CD4-positive, alpha-beta T cell treated with Interferon alpha-2 for 1 hour (primary cell): ENCODE data around the gene CFAP298.
"Not testable (repeated sequence)": the region's sequence is repeated elsewhere in the genome, so short reads cannot be mapped to it uniquely, and the experiment has no call there.

Source experiments
- DNase-seq, 2 donors: peaks; one replicate each; pipeline ENCODE4 v3.0.0-alpha.2; 2020 to 2022

The CFAP298 gene, protein sequence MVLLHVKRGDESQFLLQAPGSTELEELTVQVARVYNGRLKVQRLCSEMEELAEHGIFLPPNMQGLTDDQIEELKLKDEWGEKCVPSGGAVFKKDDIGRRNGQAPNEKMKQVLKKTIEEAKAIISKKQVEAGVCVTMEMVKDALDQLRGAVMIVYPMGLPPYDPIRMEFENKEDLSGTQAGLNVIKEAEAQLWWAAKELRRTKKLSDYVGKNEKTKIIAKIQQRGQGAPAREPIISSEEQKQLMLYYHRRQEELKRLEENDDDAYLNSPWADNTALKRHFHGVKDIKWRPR

DNA sequence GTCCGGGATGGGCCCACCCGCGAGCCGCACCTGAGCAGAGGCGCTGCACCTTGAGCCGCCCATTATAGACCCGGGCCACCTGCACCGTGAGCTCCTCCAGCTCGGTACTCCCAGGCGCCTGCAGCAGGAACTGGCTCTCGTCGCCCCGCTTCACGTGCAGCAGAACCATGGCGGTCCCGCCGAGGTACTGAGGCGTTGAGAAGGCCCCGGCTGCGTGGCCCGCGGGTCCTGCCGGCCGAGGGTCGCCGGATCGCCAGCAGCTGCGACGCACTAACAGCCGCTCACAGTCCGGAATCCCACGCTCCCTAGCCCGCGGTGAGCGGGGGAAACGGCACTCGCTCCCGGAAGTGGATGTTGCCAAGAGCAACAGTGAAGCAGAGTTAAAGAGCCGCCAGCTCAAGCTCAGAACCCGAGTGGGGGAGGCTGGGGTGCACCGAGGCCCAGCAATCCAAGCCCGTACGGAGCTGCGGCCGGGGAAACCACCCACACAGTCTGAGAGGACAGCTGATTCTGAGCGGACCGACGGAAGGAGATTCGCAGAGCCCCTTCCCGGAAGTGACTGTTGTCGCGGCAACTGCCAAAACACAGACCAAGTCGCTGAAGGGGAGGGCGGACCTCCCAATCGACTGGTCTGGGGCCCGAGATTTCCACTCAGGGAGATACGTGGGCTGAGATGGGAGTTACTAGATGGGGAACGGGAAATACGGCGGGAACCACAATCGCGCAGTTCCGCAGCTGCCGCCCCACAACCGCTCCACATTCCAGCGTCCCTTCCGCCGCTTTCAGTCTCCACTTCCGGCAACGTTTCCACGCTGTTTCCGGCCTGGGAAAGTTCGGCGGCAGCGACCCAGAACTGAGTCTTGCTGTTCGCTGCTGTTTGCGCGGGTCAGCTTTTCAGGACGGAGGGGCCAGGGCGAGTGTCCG is at the start of gene CFAP298:
Gene CFAP298, minus strand, starts transcription at position 303 of the 924 bp plus-strand sequence. Its CDS starts 134 bp downstream, at position 169.
- peak; percentile 90 to 92 for DNase-seq

GRCh38 chr21:32661026-32661782 is 49.0 kb upstream of the CFAP298 start:
- not testable (repeated sequence) for DNase-seq

DNA sequence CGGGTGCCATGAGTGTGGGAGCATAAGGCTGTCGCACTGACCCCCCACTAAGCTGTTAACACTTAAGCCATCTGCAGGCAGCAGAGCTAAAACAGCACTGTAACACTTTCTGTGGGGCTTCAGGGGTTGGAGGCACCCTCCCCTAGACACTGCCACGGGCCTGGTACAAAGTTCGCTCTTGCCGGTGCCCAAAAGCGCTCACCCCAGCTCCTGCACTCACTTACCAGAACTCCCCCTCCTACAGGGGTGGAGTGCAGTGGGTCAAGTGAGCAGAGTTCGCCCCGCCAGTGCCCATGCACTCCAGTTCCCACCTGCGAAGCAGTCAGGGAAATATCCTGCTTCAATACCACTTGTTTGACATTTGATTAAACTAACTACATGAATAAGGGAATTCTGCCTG is 46.3 kb upstream of the CFAP298 start:
- no peak for DNase-seq

GRCh38 chr21:32653326-32653901 is 41.2 kb upstream of the CFAP298 start:
- peak; percentile 11 to 42 for DNase-seq

- no peak for DNase-seq
These were observed 36.0 kb upstream of the CFAP298 start for GRCh38 chr21:32648165-32648564.

DNA sequence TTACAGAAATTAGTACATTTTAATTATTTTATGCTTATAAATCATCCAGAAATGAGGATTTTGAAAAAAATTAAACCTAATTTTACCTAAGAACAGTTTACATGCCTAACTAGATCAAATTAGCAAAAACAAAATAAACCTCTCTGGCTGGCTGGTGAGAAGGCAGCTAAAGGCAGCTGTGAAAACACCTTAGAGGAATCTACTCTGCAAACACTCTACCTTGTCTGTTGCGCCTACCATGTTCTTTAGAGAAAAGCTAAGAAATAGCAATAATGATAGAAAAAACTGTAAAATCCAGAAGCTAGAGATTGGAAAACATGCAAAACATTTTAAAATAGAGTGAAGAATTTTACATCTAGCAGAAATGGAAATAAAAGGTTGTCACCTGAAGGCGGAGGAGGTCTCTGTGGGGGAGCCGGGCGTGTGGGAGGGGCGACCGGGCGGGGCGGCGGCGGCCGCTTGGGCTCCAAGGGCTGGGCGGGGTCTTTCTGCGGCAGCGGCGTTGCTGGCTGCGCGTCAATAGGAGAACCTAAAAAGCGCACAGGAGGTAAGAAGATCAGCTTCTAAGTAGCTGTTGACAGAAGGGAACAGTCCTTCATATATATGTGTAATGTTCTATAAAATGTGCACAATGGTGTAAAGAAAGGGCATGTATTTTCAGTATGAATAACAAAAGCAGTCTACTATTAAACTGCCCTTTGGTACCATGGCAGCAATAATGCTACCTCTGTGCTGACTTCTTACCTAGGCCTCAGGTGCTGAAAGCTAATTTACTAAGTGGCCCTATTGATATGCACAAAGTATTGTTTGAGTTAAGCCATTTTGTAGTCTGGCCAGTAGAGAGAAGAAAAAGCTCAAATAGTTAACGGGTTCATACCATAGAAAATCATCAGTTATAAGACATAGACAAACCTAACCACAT is 33.3 kb upstream of the CFAP298 start:
- no peak for DNase-seq

GRCh38 chr21:32641710-32642698 is 29.8 kb upstream of the CFAP298 start:
- no peak for DNase-seq

DNA sequence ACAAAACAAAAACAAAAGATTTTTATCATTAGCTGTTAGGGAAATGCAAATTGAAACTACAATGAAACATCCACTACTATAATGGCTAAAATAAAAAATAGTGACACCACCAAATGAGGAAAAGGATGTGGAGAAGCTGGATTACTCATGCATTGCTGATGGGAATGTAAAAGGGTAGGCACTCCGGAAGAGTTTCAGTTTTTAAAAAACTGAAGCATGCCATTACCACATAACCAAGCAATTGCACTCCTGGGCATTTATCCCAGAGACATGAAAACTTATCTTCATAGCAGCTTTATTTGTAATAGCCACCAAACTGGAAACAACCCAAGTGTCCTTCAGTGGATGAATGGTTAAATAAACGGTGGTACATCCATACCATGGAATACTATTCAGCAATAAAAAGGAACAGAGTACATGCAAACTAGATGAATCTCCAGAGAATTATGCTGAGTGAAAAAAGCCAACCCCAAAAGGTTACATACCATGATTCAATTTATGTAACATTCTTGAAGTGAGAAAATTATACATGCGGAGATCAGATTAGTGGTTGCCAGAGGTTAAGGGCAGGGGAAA is 14.5 kb upstream of the CFAP298 start:
- DNase-seq = no peak

- not testable (repeated sequence) for DNase-seq
These were observed 6.0 kb upstream of the CFAP298 start for GRCh38 chr21:32618218-32618617.

DNA sequence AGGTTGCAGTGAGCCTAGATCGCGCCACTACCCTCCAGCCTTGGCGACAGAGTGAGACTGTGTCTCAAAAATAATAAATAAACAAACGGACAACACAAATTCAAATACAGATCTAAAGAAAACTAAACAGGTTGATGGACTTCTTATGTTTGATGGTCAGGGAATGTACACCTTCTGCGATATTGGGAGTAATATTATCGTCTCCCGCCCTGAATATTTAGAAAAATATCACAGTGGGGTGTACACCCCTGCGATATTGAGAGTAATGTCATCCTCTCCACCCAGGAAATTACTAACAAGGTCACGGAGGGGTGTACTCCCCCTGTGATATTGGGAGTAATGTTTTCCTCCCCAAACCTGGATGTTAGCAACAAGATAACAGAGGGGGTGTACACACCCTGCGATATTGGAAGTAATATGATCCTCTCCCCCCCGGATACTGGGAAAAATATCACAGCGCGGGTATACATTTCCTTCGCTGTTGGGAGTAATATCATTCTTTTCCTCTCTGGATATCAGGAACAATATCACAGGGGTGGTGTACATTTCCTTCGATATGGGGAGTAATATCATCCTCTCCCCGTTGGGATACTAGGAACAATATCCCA is 1.4 kb upstream of the CFAP298 start:
- DNase-seq = no peak

GRCh38 chr21:32612999-32613337 is 791 bp upstream of the CFAP298 start:
- peak in 1 of 2 donors; percentile 6 for DNase-seq

DNA sequence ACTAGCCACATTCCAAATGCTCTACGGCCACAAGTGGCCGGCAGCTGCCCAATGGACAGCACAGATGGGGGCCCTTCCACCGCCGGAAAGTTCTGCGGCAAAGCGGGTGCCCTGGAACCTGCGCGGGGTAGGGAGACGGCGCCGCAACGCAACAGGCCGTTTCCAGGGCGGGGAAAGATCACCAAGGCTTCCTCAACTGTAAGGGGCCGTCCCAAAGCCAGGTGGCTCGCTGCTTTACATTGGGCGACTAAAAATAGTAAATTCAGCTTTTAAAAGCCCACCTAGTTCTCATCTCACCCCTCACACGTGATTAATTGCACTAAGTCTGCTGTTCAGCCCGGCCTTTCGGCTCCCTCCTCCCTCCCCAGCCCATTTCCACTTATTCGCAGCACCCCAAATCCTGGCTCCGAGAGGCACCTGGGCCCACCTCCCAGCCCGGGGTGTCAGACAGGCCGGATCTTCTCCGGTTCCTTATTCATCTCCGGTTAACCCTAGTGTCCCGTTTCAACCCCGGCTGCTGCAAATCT is 643 bp downstream of the CFAP298 start:
- peak; percentile 5 to 23 for DNase-seq

GRCh38 chr21:32610940-32611339 is 1.2 kb downstream of the CFAP298 start:
- not testable (repeated sequence) for DNase-seq

- no peak for DNase-seq
These were observed 3.3 kb downstream of the CFAP298 start for GRCh38 chr21:32608851-32609250.

DNA sequence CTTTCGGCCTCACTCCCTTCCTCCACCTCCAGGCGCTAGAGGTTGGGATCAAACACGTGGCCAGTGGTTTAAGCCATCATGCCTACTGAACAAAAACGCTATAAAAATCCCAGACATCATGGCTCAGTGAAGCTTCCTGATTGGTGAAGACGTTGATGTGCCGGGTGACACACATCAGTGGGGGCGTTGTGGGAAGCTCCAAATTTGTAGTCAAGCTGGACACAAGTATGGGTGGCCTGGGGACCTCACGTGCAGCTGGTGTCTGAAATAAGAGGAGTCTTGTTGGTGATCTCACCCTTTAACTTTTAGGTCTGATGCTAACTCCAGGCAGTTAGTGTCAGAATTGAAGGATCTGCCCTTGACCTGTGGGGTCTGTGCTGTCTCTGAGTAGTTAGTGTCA is 6.7 kb downstream of the CFAP298 start:
- no peak for DNase-seq

DNA sequence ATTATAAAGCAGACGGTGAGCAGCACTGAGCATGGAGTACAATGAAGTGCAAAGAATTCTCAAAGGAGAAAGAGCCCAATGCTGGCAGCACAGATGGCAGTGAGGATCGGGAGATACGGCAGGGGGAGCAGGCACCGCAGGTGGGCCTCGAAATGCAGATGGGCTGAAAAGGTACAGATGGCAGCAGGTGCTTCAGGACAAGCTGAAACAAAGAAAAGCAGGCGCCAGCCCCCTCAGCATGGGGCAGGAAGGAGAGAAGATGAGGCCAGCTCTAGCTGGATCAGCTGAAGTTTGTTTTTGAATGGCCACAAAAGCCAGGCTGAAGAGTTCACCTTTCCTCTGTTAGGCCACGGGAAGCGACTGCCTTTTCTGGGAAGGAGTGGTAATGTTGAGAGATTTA is 7.7 kb downstream of the CFAP298 start:
- no peak for DNase-seq

GRCh38 chr21:32603131-32603530 is 9.0 kb downstream of the CFAP298 start:
- DNase-seq = no peak

GRCh38 chr21:32602099-32602498 is 10.1 kb downstream of the CFAP298 start:
- DNase-seq = no peak

- DNase-seq = no peak
These were observed 12.7 kb downstream of the CFAP298 start for GRCh38 chr21:32599526-32599925.
